DOHH2 (cell line): Measurements from ENCODE around the gene MGLL.

ENCODE experiments used
- EZH2phosphoT487 ChIP-seq: fragments of 200-600 bp; sonication (generic); IDR thresholded peaks from 2 replicates; pipeline ENCODE4 v1.6.1; 2017; ENCODE audit warnings: borderline replicate concordance, mild to moderate bottlenecking, antibody characterized with exemption, low read length, moderate library complexity, mixed read lengths
- TF ChIP-seq, protein P1 (sequence below): fragments of 200-600 bp; sonication (generic); IDR thresholded peaks from one replicate; pipeline ENCODE4 v1.5.1; 2014; ENCODE audit warnings: antibody characterized with exemption, mild to moderate bottlenecking, low read depth, low read length; ENCODE audit not compliant: poor library complexity, severe bottlenecking

DNA sequence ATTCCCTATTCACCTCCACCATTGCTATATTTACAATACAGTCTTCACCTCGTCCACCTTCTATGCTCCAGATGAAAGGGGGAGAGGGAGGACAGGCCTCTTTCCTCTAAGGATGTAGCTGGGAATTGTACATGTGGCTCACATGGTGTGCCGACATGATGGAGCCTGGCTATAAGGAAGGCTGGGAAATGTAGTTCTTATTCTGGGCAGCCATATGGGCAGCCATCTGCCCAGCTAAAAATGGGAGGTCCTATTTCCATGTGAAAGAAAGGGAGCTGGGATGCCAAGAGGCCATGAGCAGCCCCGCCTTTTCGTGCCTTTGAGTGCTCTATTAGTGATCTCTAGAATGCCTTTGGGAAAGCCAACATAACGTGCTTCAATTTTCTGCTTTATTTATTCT, 27.1 kb upstream of the MGLL start:
- TF ChIP-seq, protein P1, sequence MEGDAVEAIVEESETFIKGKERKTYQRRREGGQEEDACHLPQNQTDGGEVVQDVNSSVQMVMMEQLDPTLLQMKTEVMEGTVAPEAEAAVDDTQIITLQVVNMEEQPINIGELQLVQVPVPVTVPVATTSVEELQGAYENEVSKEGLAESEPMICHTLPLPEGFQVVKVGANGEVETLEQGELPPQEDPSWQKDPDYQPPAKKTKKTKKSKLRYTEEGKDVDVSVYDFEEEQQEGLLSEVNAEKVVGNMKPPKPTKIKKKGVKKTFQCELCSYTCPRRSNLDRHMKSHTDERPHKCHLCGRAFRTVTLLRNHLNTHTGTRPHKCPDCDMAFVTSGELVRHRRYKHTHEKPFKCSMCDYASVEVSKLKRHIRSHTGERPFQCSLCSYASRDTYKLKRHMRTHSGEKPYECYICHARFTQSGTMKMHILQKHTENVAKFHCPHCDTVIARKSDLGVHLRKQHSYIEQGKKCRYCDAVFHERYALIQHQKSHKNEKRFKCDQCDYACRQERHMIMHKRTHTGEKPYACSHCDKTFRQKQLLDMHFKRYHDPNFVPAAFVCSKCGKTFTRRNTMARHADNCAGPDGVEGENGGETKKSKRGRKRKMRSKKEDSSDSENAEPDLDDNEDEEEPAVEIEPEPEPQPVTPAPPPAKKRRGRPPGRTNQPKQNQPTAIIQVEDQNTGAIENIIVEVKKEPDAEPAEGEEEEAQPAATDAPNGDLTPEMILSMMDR: no peak
- TF ChIP-seq EZH2phosphoT487: no peak
